ENCODE data around the gene GJD3. TPM values are rescaled to one million over a fixed set of nuclear protein-coding genes. Genes with fewer than 3 reads are reported as not detected.

Gene GJD3
- total and polyA plus RNA-seq, 2 donors (not counting 1 experiment from before 2014, with no cell fraction given) = not detected

DNA sequence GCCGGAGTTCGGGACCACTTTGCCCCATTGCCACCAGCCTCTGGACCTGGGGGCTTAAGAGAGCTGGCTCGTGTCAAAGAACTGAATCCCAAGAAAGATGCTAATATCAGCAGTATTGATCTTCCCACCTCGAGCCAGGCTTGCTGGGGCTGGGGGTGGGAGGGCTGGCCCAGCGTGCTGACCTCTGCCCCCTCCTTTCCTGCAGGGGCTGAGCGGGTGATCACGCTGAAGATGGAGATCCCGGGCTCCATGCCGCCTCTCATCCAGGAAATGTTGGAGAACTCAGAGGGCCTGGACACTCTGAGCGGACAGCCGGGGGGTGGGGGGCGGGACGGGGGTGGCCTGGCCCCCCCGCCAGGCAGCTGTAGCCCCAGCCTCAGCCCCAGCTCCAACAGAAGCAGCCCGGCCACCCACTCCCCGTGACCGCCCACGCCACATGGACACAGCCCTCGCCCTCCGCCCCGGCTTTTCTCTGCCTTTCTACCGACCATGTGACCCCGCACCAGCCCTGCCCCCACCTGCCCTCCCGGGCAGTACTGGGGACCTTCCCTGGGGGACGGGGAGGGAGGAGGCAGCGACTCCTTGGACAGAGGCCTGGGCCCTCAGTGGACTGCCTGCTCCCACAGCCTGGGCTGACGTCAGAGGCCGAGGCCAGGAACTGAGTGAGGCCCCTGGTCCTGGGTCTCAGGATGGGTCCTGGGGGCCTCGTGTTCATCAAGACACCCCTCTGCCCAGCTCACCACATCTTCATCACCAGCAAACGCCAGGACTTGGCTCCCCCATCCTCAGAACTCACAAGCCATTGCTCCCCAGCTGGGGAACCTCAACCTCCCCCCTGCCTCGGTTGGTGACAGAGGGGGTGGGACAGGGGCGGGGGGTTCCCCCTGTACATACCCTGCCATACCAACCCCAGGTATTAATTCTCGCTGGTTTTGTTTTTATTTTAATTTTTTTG, 8.5 kb downstream of the GJD3 start:
- peaks cover 6% of the 10 kb centered on the region for H3K27me3 Mint-ChIP-seq

More for the DNA sequence above, 8.5 kb downstream of the GJD3 start:
- H2AFZ ChIP-seq (ENCODE audit: insufficient read depth, low read depth, low read length, poor library complexity, severe bottlenecking) = no peak overlapping the region
- H3K27ac ChIP-seq (ENCODE audit: low read length in 2 of 2) = no peak overlapping the region
- no peak overlapping the region for H3K4me2 ChIP-seq (replicated peaks; ENCODE audit: low read depth, low read length, poor library complexity, severe bottlenecking)
- CTCF ChIA-PET = interaction anchor here (1.0 to 15.9 kb wide), 15 partner anchors 9 to 269 kb away, joined by 3 to 871 read pairs (median 9); partner anchors contain the start of genes CDC6, GJD3, RARA and TOP2A
- no peaks in the 10 kb centered on the region for H3K9me3 ChIP-seq (ENCODE audit: control extremely low read depth in 1 of 3, control insufficient read depth in 2 of 3, insufficient read depth in 1 of 3, low read length in 2 of 3)
- H3K9ac ChIP-seq (ENCODE audit: low read length) = no peak overlapping the region
- peaks cover 5% of the 10 kb centered on the region for H3K79me2 ChIP-seq (ENCODE audit: control insufficient read depth, insufficient read depth, low read length)
- Mint-ChIP-seq H3K27ac (no peak overlapping the region), H3K9me3 (ENCODE audit: insufficient read depth) (no peaks in the 10 kb centered on the region), H3K4me1 (peaks cover 36% of the 10 kb centered on the region), H3K4me3 (no peak overlapping the region)
- POLR2A ChIA-PET = interaction anchor here (1.3 to 2.0 kb wide), 3 partner anchors 30 to 53 kb away, joined by 4 to 13 read pairs (median 6); no protein-coding TSS in a partner anchor
- H4K20me1 ChIP-seq (ENCODE audit: control insufficient read depth, insufficient read depth, low read length, poor library complexity, severe bottlenecking) = peaks cover 22% of the 10 kb centered on the region
- H3K36me3 ChIP-seq (replicated peaks in 1 of 2; ENCODE audit: control extremely low read depth in 1 of 2, control insufficient read depth in 1 of 2, extremely low read depth in 1 of 2, insufficient read depth in 2 of 2, low read length in 1 of 2) = peaks cover 0 to 32% of the 10 kb centered on the region in 2 experiments
- ATAC-seq (ENCODE audit: low read depth) (no peak), DNase-seq (peak; percentile 42)
- H3K4me3 ChIP-seq (ENCODE audit: control extremely low read depth in 1 of 5, extremely low read depth in 1 of 5, insufficient read depth in 1 of 5, low read depth in 2 of 5, low read length in 4 of 5) = no peak overlapping the region
- H3K27me3 ChIP-seq (replicated peaks in 1 of 4; ENCODE audit: control extremely low read depth in 1 of 4, control insufficient read depth in 3 of 4, insufficient read depth in 4 of 4, low read length in 3 of 4) = peaks cover 0 to 10% (median 0%) of the 10 kb centered on the region in 4 experiments
- TF ChIP-seq, protein P1, sequence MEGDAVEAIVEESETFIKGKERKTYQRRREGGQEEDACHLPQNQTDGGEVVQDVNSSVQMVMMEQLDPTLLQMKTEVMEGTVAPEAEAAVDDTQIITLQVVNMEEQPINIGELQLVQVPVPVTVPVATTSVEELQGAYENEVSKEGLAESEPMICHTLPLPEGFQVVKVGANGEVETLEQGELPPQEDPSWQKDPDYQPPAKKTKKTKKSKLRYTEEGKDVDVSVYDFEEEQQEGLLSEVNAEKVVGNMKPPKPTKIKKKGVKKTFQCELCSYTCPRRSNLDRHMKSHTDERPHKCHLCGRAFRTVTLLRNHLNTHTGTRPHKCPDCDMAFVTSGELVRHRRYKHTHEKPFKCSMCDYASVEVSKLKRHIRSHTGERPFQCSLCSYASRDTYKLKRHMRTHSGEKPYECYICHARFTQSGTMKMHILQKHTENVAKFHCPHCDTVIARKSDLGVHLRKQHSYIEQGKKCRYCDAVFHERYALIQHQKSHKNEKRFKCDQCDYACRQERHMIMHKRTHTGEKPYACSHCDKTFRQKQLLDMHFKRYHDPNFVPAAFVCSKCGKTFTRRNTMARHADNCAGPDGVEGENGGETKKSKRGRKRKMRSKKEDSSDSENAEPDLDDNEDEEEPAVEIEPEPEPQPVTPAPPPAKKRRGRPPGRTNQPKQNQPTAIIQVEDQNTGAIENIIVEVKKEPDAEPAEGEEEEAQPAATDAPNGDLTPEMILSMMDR (IDR thresholded peaks at IDR 0.05) = no peak
- TF ChIP-seq EZH2 (IDR thresholded peaks at IDR 0.05; ENCODE audit: borderline replicate concordance, insufficient read depth, low read depth, low read length, poor library complexity, severe bottlenecking) = no peak
- intact Hi-C loops (cut with micrococcal nuclease) = loop anchor here (1.0 to 5.0 kb wide), 4 partner anchors 15 to 154 kb away; no protein-coding TSS in a partner anchor
- peaks cover 22 to 37% of the 10 kb centered on the region in 2 donors for H3K4me1 ChIP-seq (ENCODE audit: control insufficient read depth in 2 of 2, insufficient read depth in 2 of 2, low read length in 2 of 2)
- WGBS (ENCODE audit: insufficient coverage) = 94% methylated on average over 24 of the region's 33 CpGs

Measured in B cell (primary cell).